Nucleus accumbens (tissue), 56 donors: ENCODE measurements around the gene PROB1.
"Not testable (repeated sequence)": the region's sequence is repeated elsewhere in the genome, so short reads cannot be mapped to it uniquely, and the experiment has no call there.

Source experiments
- DNase-seq, 56 donors: peaks; one replicate each; lab custom pipeline; 2025; lab: John Stamatoyannopoulos, UW

The PROB1 gene

GRCh38 chr5:139394654-139395566 lies at the start of gene PROB1:
TSS of gene PROB1 (minus strand) at chr5:139395104. CDS start at chr5:139395081, 23 bp downstream.
- DNase-seq: peak in 2 of 56 donors; percentile 22 to 46

GRCh38 chr5:139443831-139444453 lies 49.0 kb upstream of the PROB1 start:
- DNase-seq: peak in 1 of 56 donors; percentile 4

- not testable (repeated sequence) for DNase-seq
These were observed 45.5 kb upstream of the PROB1 start for GRCh38 chr5:139440416-139440815.

GRCh38 chr5:139439013-139439903 lies 44.4 kb upstream of the PROB1 start, which contains the start of gene DNAJC18:
TSS of gene DNAJC18 (minus strand) at chr5:139439525. CDS start at chr5:139439445, 80 bp downstream.
- DNase-seq: peak; percentile 69 to 98 (median 91)

- peak in 1 of 56 donors; percentile 45 for DNase-seq
These were observed 43.8 kb upstream of the PROB1 start for GRCh38 chr5:139438707-139439012.

GRCh38 chr5:139435676-139436075 lies 40.8 kb upstream of the PROB1 start:
- DNase-seq: no peak

- no peak for DNase-seq
These were observed 36.8 kb upstream of the PROB1 start for GRCh38 chr5:139431706-139432105.

GRCh38 chr5:139430015-139430414 lies 35.1 kb upstream of the PROB1 start:
- DNase-seq: no peak

GRCh38 chr5:139426203-139426885 lies 31.4 kb upstream of the PROB1 start:
- DNase-seq: no peak

GRCh38 chr5:139425497-139425896 lies 30.6 kb upstream of the PROB1 start:
- DNase-seq: no peak

- DNase-seq: peak in 13 of 56 donors; percentile 6 to 60 (median 31)
These were observed 27.5 kb upstream of the PROB1 start for GRCh38 chr5:139422307-139422893.

GRCh38 chr5:139419226-139420192 lies 24.6 kb upstream of the PROB1 start:
- no peak for DNase-seq

GRCh38 chr5:139418793-139419192 lies 23.9 kb upstream of the PROB1 start:
- DNase-seq: no peak

- DNase-seq: peak in 5 of 56 donors; percentile 20 to 44 (median 22)
These were observed 22.3 kb upstream of the PROB1 start for GRCh38 chr5:139417214-139417613.

GRCh38 chr5:139416651-139417050 lies 21.7 kb upstream of the PROB1 start:
- DNase-seq: no peak

GRCh38 chr5:139415869-139416268 lies 21.0 kb upstream of the PROB1 start:
- no peak for DNase-seq

GRCh38 chr5:139415221-139415861 lies 20.4 kb upstream of the PROB1 start:
- peak in 54 of 56 donors; percentile 30 to 92 (median 76) for DNase-seq

- peak in 24 of 56 donors; percentile 17 to 66 (median 34) for DNase-seq
These were observed 19.8 kb upstream of the PROB1 start for GRCh38 chr5:139414581-139415130.
